EH (cell line): ENCODE results near the gene DOK3.

Experiments
- DNase-seq: peaks from one replicate; pipeline ENCODE4 v3.0.0-alpha.2; 2015; ENCODE audit warnings: low read depth

DOK3 gene

GRCh38 chr5:177509381-177509951, at the start of gene DOK3:
Gene DOK3, minus strand, starts transcription at chr5:177509826. Its CDS starts 286 bp downstream, at chr5:177509540.
- no peak for DNase-seq

- DNase-seq = no peak
Measured at GRCh38 chr5:177557796-177558195, 48.2 kb upstream of the DOK3 start.

- peak; percentile 71 for DNase-seq
Measured at GRCh38 chr5:177557041-177557647, 47.5 kb upstream of the DOK3 start.

GRCh38 chr5:177555665-177556064, 46.0 kb upstream of the DOK3 start:
- no peak for DNase-seq

- DNase-seq = no peak
Measured at GRCh38 chr5:177555228-177555627, 45.6 kb upstream of the DOK3 start.

GRCh38 chr5:177554474-177555111, 45.0 kb upstream of the DOK3 start, which contains the start of gene FAM193B:
Gene FAM193B, minus strand, starts transcription at chr5:177554563. Its CDS starts 105 bp downstream, at chr5:177554458.
- peak; percentile 89 for DNase-seq

- DNase-seq = peak; percentile 26
Measured at GRCh38 chr5:177553671-177554429, 44.2 kb upstream of the DOK3 start.

GRCh38 chr5:177552839-177553455, 43.3 kb upstream of the DOK3 start:
- peak; percentile 54 for DNase-seq

GRCh38 chr5:177550122-177550521, 40.5 kb upstream of the DOK3 start:
- DNase-seq = no peak

GRCh38 chr5:177548495-177548894, 38.9 kb upstream of the DOK3 start:
- DNase-seq = no peak

- DNase-seq = no peak
Measured at GRCh38 chr5:177547736-177548135, 38.1 kb upstream of the DOK3 start.

GRCh38 chr5:177546258-177546741, 36.7 kb upstream of the DOK3 start:
- DNase-seq = peak; percentile 99

GRCh38 chr5:177545487-177546257, 36.0 kb upstream of the DOK3 start:
- peak; percentile 81 for DNase-seq

GRCh38 chr5:177542816-177543465, 33.3 kb upstream of the DOK3 start:
- no peak for DNase-seq

- DNase-seq = no peak
Measured at GRCh38 chr5:177540438-177540837, 30.8 kb upstream of the DOK3 start.

GRCh38 chr5:177539411-177539810, 29.8 kb upstream of the DOK3 start:
- DNase-seq = peak; percentile 82

- DNase-seq = no peak
Measured at GRCh38 chr5:177538876-177539275, 29.2 kb upstream of the DOK3 start.

- DNase-seq = peak; percentile 95
Measured at GRCh38 chr5:177537389-177538361, 28.0 kb upstream of the DOK3 start.

- no peak for DNase-seq
Measured at GRCh38 chr5:177536386-177536785, 26.8 kb upstream of the DOK3 start.

GRCh38 chr5:177535125-177535524, 25.5 kb upstream of the DOK3 start:
- no peak for DNase-seq
